GM12878 (cell line): ENCODE data around the gene ITGB1BP2. TPM values are rescaled to one million over a fixed set of nuclear protein-coding genes. Genes with fewer than 3 reads are reported as not detected.

ENCODE experiments used
- BRCA1 ChIP-seq: IDR thresholded peaks from 2 replicates; pipeline ENCODE4 v1.6.1; 2011; ENCODE audit warnings: low read depth, low read length, improper control_type of control experiment
- CHD2 ChIP-seq: IDR thresholded peaks from 2 replicates; pipeline ENCODE4 v1.6.1; 2011; ENCODE audit warnings: low read depth, low read length, improper control_type of control experiment, borderline replicate concordance
- FOXK2 ChIP-seq: fragments of 450-650 bp; IDR thresholded peaks from 2 replicates; pipeline ENCODE4 v1.6.1; 2017; ENCODE audit warnings: mild to moderate bottlenecking, moderate library complexity
- NBN ChIP-seq: fragments of 450-650 bp; IDR thresholded peaks from 2 replicates; pipeline ENCODE4 v1.6.1; 2016
- POLR2A ChIP-seq: IDR thresholded peaks from 2 replicates; pipeline ENCODE4 v1.6.1; 2011; ENCODE audit warnings: low read depth, mild to moderate bottlenecking, low read length
- POLR2AphosphoS2 ChIP-seq: IDR thresholded peaks from 2 replicates; pipeline ENCODE4 v1.6.1; 2011; ENCODE audit warnings: low read depth, mild to moderate bottlenecking, low read length, improper control_type of control experiment, moderate library complexity
- RAD51 ChIP-seq: fragments of 450-650 bp; IDR thresholded peaks from 2 replicates; pipeline ENCODE4 v1.6.1; 2016; ENCODE audit warnings: moderate library complexity, mild to moderate bottlenecking, inconsistent platforms
- RFX5 ChIP-seq: IDR thresholded peaks from 2 replicates; pipeline ENCODE4 v1.6.1; 2011; ENCODE audit warnings: low read depth, low read length, improper control_type of control experiment
- RUNX3 ChIP-seq: IDR thresholded peaks from 2 replicates; pipeline ENCODE4 v1.6.1; 2012; ENCODE audit warnings: low read length, inconsistent platforms
- SIN3A ChIP-seq: IDR thresholded peaks from 2 replicates; pipeline ENCODE4 v1.6.1; 2012; ENCODE audit warnings: low read depth, low read length, improper control_type of control experiment
- SKIL ChIP-seq: fragments of 450-650 bp; IDR thresholded peaks from 2 replicates; pipeline ENCODE4 v1.6.1; 2017; ENCODE audit warnings: mild to moderate bottlenecking, low read depth, inconsistent platforms; ENCODE audit not compliant: poor library complexity, severe bottlenecking
- SP1 ChIP-seq: IDR thresholded peaks from one replicate; pipeline ENCODE4 v1.6.1; 2011; ENCODE audit warnings: low read depth, low read length
- TCF3 ChIP-seq: IDR thresholded peaks from 2 replicates; pipeline ENCODE4 v1.6.1; 2012; ENCODE audit warnings: low read depth, mild to moderate bottlenecking, low read length, borderline replicate concordance; ENCODE audit not compliant: insufficient read depth
- WRNIP1 ChIP-seq: IDR thresholded peaks from 2 replicates; pipeline ENCODE4 v1.6.1; 2011; ENCODE audit warnings: low read depth, low read length, improper control_type of control experiment, borderline replicate concordance
- polyA plus RNA-seq, 11 experiments: library from polyadenylated mRNA; depleted of rRNA in 4 of 11; unstranded in 6 of 11; stranded (reverse) in 5 of 11; fragments of >200 nt; fragmentation: Nextera tagmentation in 4 of 11; fragmentation: Illumina TruSeq in 1 of 11; extraction: Ambion mirVana in 4 of 11; extraction: Trizol in 1 of 11; gene quantifications; 1 replicate in 1 of 11; 2 replicates in 10 of 11; pipeline versions ENCODE4 v1.2.1 to v1.2.3, GENCODE V29; 2011 to 2016; ENCODE audit warnings: inconsistent platforms in 2 of 11, missing spikeins in 2 of 11, low read depth in 1 of 11
- total RNA-seq, 4 experiments: library from RNA; depleted of rRNA in 3 of 4; stranded (reverse); fragments of >200 nt in 3 of 4; fragmentation: Illumina TruSeq in 1 of 4; extraction: Trizol in 1 of 4; gene quantifications; 2 replicates each; pipeline versions ENCODE4 v1.2.1 to v1.2.3, GENCODE V29; 2013 to 2021
- TF ChIP-seq, protein P1 (sequence below): fragments of 450-650 bp; IDR thresholded peaks from 2 replicates; pipeline ENCODE4 v1.6.1; 2017; ENCODE audit warnings: low read depth, mild to moderate bottlenecking, moderate library complexity
- TF ChIP-seq, protein P2 (sequence below): IDR thresholded peaks from 2 replicates; pipeline ENCODE4 v1.6.1; 2011; ENCODE audit warnings: low read depth, low read length, improper control_type of control experiment, borderline replicate concordance
- TF ChIP-seq, protein P3 (sequence below): fragments of 450-650 bp; IDR thresholded peaks from 2 replicates; pipeline ENCODE4 v1.6.1; 2016; ENCODE audit warnings: mild to moderate bottlenecking, moderate library complexity, borderline replicate concordance
- TF ChIP-seq, protein P4 (sequence below): fragments of 450-650 bp; IDR thresholded peaks from 2 replicates; pipeline ENCODE4 v1.6.1; 2016; ENCODE audit warnings: mild to moderate bottlenecking

Gene ITGB1BP2
- total and polyA plus RNA-seq, 10 of the 15 experiments (the other 5 are each of a cell fraction or from before 2014, with no cell fraction given): 0.50 to 2.9 (median 1.7) TPM

GRCh38 chrX:71254092-71254963 lies 47.2 kb upstream of the ITGB1BP2 start, which contains the start of gene ZMYM3 (continued):
- TF ChIP-seq, protein P1, sequence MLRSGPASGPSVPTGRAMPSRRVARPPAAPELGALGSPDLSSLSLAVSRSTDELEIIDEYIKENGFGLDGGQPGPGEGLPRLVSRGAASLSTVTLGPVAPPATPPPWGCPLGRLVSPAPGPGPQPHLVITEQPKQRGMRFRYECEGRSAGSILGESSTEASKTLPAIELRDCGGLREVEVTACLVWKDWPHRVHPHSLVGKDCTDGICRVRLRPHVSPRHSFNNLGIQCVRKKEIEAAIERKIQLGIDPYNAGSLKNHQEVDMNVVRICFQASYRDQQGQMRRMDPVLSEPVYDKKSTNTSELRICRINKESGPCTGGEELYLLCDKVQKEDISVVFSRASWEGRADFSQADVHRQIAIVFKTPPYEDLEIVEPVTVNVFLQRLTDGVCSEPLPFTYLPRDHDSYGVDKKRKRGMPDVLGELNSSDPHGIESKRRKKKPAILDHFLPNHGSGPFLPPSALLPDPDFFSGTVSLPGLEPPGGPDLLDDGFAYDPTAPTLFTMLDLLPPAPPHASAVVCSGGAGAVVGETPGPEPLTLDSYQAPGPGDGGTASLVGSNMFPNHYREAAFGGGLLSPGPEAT: peak; percentile 91
- TF ChIP-seq RAD51 (peak; percentile 55; the same call in 1 of the 2 replicates), RUNX3 (no peak), TCF3 (no peak), RFX5 (no peak), BRCA1 (peak; percentile 86), FOXK2 (no peak), SKIL (peak; percentile 2), WRNIP1 (no peak), SIN3A (no peak), SP1 (peak; percentile 74), POLR2A (peak; percentile 69), NBN (peak; percentile 36; the same call in 1 of the 2 replicates), POLR2AphosphoS2 (no peak), CHD2 (peak; percentile 98)
- TF ChIP-seq, protein P2, sequence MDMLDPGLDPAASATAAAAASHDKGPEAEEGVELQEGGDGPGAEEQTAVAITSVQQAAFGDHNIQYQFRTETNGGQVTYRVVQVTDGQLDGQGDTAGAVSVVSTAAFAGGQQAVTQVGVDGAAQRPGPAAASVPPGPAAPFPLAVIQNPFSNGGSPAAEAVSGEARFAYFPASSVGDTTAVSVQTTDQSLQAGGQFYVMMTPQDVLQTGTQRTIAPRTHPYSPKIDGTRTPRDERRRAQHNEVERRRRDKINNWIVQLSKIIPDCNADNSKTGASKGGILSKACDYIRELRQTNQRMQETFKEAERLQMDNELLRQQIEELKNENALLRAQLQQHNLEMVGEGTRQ: peak; percentile 10; the same call in 1 of the 2 replicates
- TF ChIP-seq, protein P3, sequence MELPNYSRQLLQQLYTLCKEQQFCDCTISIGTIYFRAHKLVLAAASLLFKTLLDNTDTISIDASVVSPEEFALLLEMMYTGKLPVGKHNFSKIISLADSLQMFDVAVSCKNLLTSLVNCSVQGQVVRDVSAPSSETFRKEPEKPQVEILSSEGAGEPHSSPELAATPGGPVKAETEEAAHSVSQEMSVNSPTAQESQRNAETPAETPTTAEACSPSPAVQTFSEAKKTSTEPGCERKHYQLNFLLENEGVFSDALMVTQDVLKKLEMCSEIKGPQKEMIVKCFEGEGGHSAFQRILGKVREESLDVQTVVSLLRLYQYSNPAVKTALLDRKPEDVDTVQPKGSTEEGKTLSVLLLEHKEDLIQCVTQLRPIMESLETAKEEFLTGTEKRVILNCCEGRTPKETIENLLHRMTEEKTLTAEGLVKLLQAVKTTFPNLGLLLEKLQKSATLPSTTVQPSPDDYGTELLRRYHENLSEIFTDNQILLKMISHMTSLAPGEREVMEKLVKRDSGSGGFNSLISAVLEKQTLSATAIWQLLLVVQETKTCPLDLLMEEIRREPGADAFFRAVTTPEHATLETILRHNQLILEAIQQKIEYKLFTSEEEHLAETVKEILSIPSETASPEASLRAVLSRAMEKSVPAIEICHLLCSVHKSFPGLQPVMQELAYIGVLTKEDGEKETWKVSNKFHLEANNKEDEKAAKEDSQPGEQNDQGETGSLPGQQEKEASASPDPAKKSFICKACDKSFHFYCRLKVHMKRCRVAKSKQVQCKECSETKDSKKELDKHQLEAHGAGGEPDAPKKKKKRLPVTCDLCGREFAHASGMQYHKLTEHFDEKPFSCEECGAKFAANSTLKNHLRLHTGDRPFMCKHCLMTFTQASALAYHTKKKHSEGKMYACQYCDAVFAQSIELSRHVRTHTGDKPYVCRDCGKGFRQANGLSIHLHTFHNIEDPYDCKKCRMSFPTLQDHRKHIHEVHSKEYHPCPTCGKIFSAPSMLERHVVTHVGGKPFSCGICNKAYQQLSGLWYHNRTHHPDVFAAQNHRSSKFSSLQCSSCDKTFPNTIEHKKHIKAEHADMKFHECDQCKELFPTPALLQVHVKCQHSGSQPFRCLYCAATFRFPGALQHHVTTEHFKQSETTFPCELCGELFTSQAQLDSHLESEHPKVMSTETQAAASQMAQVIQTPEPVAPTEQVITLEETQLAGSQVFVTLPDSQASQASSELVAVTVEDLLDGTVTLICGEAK: no peak
- TF ChIP-seq, protein P4, sequence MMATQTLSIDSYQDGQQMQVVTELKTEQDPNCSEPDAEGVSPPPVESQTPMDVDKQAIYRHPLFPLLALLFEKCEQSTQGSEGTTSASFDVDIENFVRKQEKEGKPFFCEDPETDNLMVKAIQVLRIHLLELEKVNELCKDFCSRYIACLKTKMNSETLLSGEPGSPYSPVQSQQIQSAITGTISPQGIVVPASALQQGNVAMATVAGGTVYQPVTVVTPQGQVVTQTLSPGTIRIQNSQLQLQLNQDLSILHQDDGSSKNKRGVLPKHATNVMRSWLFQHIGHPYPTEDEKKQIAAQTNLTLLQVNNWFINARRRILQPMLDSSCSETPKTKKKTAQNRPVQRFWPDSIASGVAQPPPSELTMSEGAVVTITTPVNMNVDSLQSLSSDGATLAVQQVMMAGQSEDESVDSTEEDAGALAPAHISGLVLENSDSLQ: peak; percentile 96
